GM12864 (cell line): ENCODE data around the gene SUN1.

Source experiments
- DNase-seq: peaks from one replicate; pipeline ENCODE4 v3.0.0-alpha.2; 2011; ENCODE audit warnings: low read depth
- H3K4me3 ChIP-seq: 2 replicates; pipeline ENCODE4 v1.5.1; 2011; ENCODE audit warnings: mild to moderate bottlenecking, low read depth, low read length, control low read depth
- TF ChIP-seq, protein P1 (sequence below): IDR thresholded peaks from 2 replicates; pipeline ENCODE4 v1.5.1; 2011; ENCODE audit warnings: low read depth, mild to moderate bottlenecking, moderate library complexity, low read length, control low read depth, inconsistent platforms; ENCODE audit errors: missing control alignments

Gene SUN1

DNA sequence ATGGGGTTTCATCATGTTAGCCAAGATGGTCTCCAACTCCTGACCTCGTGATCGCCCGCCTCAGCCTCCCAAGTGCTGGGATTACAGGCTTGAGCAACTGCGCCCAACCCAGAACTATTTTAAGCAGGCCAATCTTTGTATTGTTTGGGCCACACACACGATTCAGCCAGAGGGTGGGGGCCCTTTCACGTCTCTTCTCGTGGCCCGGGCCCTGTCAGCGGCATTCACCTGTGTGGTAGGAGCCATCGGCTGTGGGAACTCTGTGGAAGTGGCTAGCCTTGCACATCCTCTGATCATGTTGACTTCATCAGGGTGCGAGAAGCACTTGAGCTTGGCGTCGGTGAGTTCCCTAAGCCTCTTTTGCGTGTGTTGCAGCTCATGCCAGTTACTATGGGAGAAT, 16.9 kb downstream of the SUN1 start:
- DNase-seq: no peak
- TF ChIP-seq, protein P1, sequence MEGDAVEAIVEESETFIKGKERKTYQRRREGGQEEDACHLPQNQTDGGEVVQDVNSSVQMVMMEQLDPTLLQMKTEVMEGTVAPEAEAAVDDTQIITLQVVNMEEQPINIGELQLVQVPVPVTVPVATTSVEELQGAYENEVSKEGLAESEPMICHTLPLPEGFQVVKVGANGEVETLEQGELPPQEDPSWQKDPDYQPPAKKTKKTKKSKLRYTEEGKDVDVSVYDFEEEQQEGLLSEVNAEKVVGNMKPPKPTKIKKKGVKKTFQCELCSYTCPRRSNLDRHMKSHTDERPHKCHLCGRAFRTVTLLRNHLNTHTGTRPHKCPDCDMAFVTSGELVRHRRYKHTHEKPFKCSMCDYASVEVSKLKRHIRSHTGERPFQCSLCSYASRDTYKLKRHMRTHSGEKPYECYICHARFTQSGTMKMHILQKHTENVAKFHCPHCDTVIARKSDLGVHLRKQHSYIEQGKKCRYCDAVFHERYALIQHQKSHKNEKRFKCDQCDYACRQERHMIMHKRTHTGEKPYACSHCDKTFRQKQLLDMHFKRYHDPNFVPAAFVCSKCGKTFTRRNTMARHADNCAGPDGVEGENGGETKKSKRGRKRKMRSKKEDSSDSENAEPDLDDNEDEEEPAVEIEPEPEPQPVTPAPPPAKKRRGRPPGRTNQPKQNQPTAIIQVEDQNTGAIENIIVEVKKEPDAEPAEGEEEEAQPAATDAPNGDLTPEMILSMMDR: no peak
- no peak overlapping the region for H3K4me3 ChIP-seq

DNA sequence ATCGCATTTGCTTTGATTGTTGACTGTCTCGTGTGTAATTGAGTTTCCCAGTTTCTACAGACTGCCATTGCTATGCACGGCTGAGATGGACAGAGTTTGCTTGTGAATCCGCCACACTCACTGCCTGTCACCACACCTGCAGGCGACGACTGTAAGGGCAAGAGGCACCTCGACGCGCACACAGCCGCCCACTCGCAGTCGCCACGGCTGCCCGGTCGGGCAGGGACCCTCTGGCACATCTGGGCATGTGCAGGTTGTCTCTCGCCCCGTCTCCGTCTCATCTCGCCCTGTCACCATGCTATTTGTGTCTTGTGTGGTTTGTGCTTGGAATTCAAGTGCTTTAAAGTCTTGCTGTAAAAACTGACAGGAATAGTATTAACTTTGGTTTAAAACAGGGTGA, 17.5 kb downstream of the SUN1 start:
- TF ChIP-seq, protein P1: no peak
- DNase-seq: no peak
- no peak overlapping the region for H3K4me3 ChIP-seq

GRCh38 chr7:851204-851603, 18.9 kb downstream of the SUN1 start:
- H3K4me3 ChIP-seq: no peak overlapping the region
- TF ChIP-seq, protein P1: no peak
- no peak for DNase-seq

- no peak overlapping the region for H3K4me3 ChIP-seq
- TF ChIP-seq, protein P1: no peak
- DNase-seq: no peak
These were observed 21.3 kb downstream of the SUN1 start for GRCh38 chr7:853366-854117.

DNA sequence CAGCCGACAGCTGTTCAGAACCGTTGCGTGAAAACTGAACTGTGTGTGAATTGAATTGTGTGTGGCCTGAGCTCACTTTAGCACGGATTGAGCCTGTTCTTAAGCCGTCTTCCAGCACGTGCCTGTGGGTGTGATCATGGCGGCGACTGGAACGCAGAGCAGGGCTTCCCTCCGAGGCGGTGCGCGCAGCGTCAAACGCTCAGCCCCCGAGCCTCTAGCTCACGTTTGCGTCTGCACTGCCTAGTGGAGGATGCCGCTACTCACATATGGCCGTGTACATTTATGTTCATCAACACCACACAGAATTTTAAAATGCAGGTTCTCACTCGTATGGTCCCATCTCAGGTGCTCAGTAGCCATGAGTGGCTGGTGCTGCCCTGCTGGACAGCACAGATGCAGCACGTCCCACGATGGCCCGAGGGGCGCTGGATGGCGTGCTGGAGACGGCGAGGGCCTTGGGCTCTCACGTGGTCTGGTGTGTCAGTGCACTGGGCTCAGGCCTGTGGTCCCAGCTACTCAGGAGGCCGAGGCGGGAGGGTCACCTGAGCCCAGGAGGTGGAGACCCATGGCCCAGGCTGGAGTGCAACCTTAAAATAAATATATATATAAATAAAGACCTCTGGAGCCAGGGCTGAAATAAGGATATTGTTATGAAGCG, 22.0 kb downstream of the SUN1 start:
- H3K4me3 ChIP-seq: no peak overlapping the region
- TF ChIP-seq, protein P1: no peak
- no peak for DNase-seq

DNA sequence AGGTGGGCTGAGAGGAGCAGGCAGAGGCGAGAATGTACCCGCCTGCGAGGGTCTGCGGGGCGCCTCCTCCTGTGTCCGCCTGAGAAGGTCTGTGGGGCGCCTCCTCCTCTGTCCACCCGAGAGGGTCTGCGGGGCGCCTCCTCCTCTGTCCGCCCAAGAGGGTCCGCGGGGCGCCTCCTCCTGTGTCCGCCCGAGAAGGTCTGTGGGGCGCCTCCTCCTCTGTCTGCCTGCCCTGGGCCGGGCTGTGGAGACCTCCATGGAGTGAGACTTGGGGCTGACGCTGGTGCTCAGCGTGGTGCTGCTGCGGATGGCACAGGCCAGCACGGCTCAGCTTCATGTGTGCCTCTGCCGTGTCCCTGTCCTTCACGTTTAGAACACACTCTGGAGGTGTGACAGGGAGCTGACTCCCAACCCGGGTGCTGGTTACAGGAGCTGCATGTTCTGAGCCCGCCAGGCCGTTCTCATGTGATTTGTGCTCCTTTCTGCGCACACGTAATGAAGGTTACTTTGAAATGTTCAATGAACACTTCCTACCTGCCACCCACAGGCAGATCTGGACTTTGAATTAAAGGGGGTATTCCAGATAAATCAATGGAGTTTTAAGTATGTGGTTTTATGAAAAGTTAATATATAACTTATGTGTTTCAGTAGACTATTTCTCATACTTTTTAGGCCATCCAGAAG, 23.6 kb downstream of the SUN1 start:
- TF ChIP-seq, protein P1: no peak
- DNase-seq: no peak
- no peak overlapping the region for H3K4me3 ChIP-seq
